A549 (cell line): ENCODE results near the gene BCL2L12. TPM values are rescaled to one million over a fixed set of nuclear protein-coding genes. Genes with fewer than 3 reads are reported as not detected.
A peak's percentile ranks its signal among the peaks of the same experiment; 100 is the strongest.

Experiments
- ATAC-seq, 2 experiments: fragments of 200-7000 bp in 1 of 2; fragments of >200 bp in 1 of 2; cut with Nextera tagmentation in 1 of 2; cut with Tn5 transposase in 1 of 2; 3 replicates each; pipeline versions ENCODE4 v1.8.0 to v1.9.1; 2018 to 2020; ENCODE audit warnings: mild to moderate bottlenecking in 1 of 2, moderate library complexity in 1 of 2
- CTCF ChIA-PET: fragments of 300-600 bp; sonication (Branson Sonifier 250); formaldehyde crosslinking; extraction: SDS; loops from one replicate; lab custom pipeline; 2021; ENCODE audit warnings: antibody characterized with exemption, inconsistent platforms; lab: Yijun Ruan, JAX
- POLR2A ChIA-PET: fragments of 350-600 bp; formaldehyde crosslinking; extraction: SDS; loops from one replicate; lab custom pipeline; 2021; ENCODE audit warnings: antibody characterized with exemption, inconsistent platforms; lab: Yijun Ruan, JAX
- DNase-seq, 2 experiments: peaks; one replicate each; pipeline versions ENCODE4 v3.0.0 to v3.0.0-alpha.2; 2011 to 2016; ENCODE audit warnings: low read depth in 1 of 2, low spot score in 1 of 2
- FAIRE-seq: peaks from 2 replicates; lab custom pipeline; 2011; peaks lifted over from hg19 to GRCh38; lab: Jason Lieb, UNC
- H3K27ac ChIP-seq, 2 experiments: fragments of >200 bp; sonication (Bioruptor Twin); formaldehyde crosslinking; 3 replicates each; pipeline ENCODE4 v1.5.1; 2016 to 2017
- H3K4me1 ChIP-seq: fragments of >200 bp; sonication (Bioruptor Twin); formaldehyde crosslinking; 3 replicates; pipeline ENCODE4 v1.6.1; 2016
- H3K4me2 ChIP-seq: fragments of >200 bp; sonication (Bioruptor Twin); formaldehyde crosslinking; 3 replicates; pipeline ENCODE4 v1.6.1; 2016
- H3K4me3 ChIP-seq: fragments of >200 bp; sonication (Bioruptor Twin); formaldehyde crosslinking; 3 replicates; pipeline ENCODE4 v1.5.1; 2016
- H3K9me3 ChIP-seq: fragments of >200 bp; sonication (Bioruptor Twin); formaldehyde crosslinking; 3 replicates; pipeline ENCODE4 v1.6.1; 2016
- CBX2 ChIP-seq: fragments of 200-600 bp; sonication (generic); IDR thresholded peaks from 2 replicates; pipeline ENCODE4 v1.6.1; 2016; ENCODE audit warnings: low read depth, mild to moderate bottlenecking, borderline replicate concordance
- CHD2 ChIP-seq: fragments of 150-350 bp; IDR thresholded peaks from 2 replicates; pipeline ENCODE4 v1.6.1; 2014; ENCODE audit warnings: low read length; ENCODE audit not compliant: partially characterized antibody
- EHF ChIP-seq: fragments of 250-450 bp; sonication (Bioruptor Pico); IDR thresholded peaks from 2 replicates; pipeline ENCODE4 v1.5.0; 2020; ENCODE audit warnings: mild to moderate bottlenecking
- EP300 ChIP-seq, 2 experiments: fragments of >200 bp; sonication (Bioruptor Twin); formaldehyde crosslinking; IDR thresholded peaks; 2 replicates in 1 of 2; 3 replicates in 1 of 2; pipeline ENCODE4 v1.6.1; 2016 to 2017
- ESRRA ChIP-seq: fragments of 150-350 bp; IDR thresholded peaks from 2 replicates; pipeline ENCODE4 v1.6.1; 2014; ENCODE audit warnings: mild to moderate bottlenecking, low read length, borderline replicate concordance
- FOSL2 ChIP-seq, 2 experiments: fragments of 450-650 bp in 1 of 2; fragments of >200 bp in 1 of 2; sonication (Bioruptor Twin) in 1 of 2; formaldehyde crosslinking; IDR thresholded peaks; 2 replicates each; pipeline versions ENCODE4 v1.5.0 to v1.6.1; 2016 to 2020; ENCODE audit warnings: mild to moderate bottlenecking in 1 of 2, moderate library complexity in 1 of 2
- GATA3 ChIP-seq: IDR thresholded peaks from 2 replicates; pipeline ENCODE4 v1.6.1; 2012; ENCODE audit warnings: borderline replicate concordance
- HDAC2 ChIP-seq: fragments of 200-600 bp; sonication (generic); IDR thresholded peaks from 2 replicates; pipeline ENCODE4 v1.6.1; 2016
- HES2 ChIP-seq: fragments of >200 bp; sonication (Bioruptor Twin); formaldehyde crosslinking; IDR thresholded peaks from 2 replicates; pipeline ENCODE4 v1.6.1; 2016
- HOXA7 ChIP-seq: fragments of 250-450 bp; sonication (Bioruptor Pico); IDR thresholded peaks from 2 replicates; pipeline ENCODE4 v1.5.0; 2020; ENCODE audit warnings: mild to moderate bottlenecking, moderate library complexity
- HOXB5 ChIP-seq: fragments of 250-450 bp; sonication (Bioruptor Pico); IDR thresholded peaks from 2 replicates; pipeline ENCODE4 v1.5.0; 2020; ENCODE audit warnings: mild to moderate bottlenecking, moderate library complexity
- JUN ChIP-seq, 2 experiments: fragments of >200 bp; sonication (Bioruptor Twin); formaldehyde crosslinking; IDR thresholded peaks; 2 replicates in 1 of 2; 3 replicates in 1 of 2; pipeline ENCODE4 v1.6.1; 2016 to 2017
- JUNB ChIP-seq: fragments of >200 bp; sonication (Bioruptor Twin); formaldehyde crosslinking; IDR thresholded peaks from 2 replicates; pipeline ENCODE4 v1.6.1; 2016
- KDM5A ChIP-seq: fragments of 200-600 bp; sonication (generic); IDR thresholded peaks from 2 replicates; pipeline ENCODE4 v1.6.1; 2016; ENCODE audit warnings: antibody characterized with exemption, mild to moderate bottlenecking
- MAFK ChIP-seq: fragments of 450-650 bp; IDR thresholded peaks from 2 replicates; pipeline ENCODE4 v1.6.1; 2014; ENCODE audit not compliant: partially characterized antibody
- MYC ChIP-seq: IDR thresholded peaks from 2 replicates; pipeline ENCODE4 v1.6.1; 2012; ENCODE audit warnings: mild to moderate bottlenecking, inconsistent platforms, low read length, improper control_type of control experiment, borderline replicate concordance
- NFE2L2 ChIP-seq: fragments of 150-350 bp; conservative IDR thresholded peaks from 2 replicates; pipeline ENCODE4 v1.6.1; 2014; ENCODE audit warnings: low read length
- NPAS2 ChIP-seq: fragments of 250-450 bp; sonication (Bioruptor Pico); IDR thresholded peaks from 2 replicates; pipeline ENCODE4 v1.8.0; 2022; ENCODE audit warnings: mild to moderate bottlenecking, moderate library complexity, borderline replicate concordance
- RAD21 ChIP-seq, 2 experiments: fragments of >200 bp in 1 of 2; sonication (Bioruptor Twin) in 1 of 2; formaldehyde crosslinking in 1 of 2; IDR thresholded peaks in 1 of 2; conservative IDR thresholded peaks in 1 of 2; 2 replicates in 1 of 2; 3 replicates in 1 of 2; pipeline ENCODE4 v1.6.1; 2012 to 2018; ENCODE audit warnings: inconsistent platforms in 1 of 2
- RCOR1 ChIP-seq: fragments of 150-350 bp; IDR thresholded peaks from 2 replicates; pipeline ENCODE4 v1.6.1; 2014; ENCODE audit warnings: antibody characterized with exemption, low read length, low read depth
- RFX5 ChIP-seq: fragments of 450-650 bp; IDR thresholded peaks from 2 replicates; pipeline ENCODE4 v1.7.1; 2014; ENCODE audit warnings: antibody characterized with exemption, mild to moderate bottlenecking, moderate library complexity
- RNF2 ChIP-seq: fragments of 200-600 bp; sonication (generic); IDR thresholded peaks from 2 replicates; pipeline ENCODE4 v1.6.1; 2016; ENCODE audit warnings: low read depth, mild to moderate bottlenecking, antibody characterized with exemption, moderate library complexity, borderline replicate concordance
- SMC3 ChIP-seq: fragments of >200 bp; sonication (Bioruptor Twin); formaldehyde crosslinking; IDR thresholded peaks from 3 replicates; pipeline ENCODE4 v1.6.1; 2018; ENCODE audit warnings: inconsistent platforms
- SREBF2 ChIP-seq: fragments of 450-650 bp; IDR thresholded peaks from 2 replicates; pipeline ENCODE4 v1.6.1; 2014; ENCODE audit warnings: mild to moderate bottlenecking, moderate library complexity
- TFCP2L1 ChIP-seq: fragments of 250-450 bp; sonication (Bioruptor Pico); IDR thresholded peaks from 2 replicates; pipeline ENCODE4 v1.5.0; 2021; ENCODE audit warnings: mild to moderate bottlenecking
- ZC3H11A ChIP-seq: fragments of 450-650 bp; IDR thresholded peaks from 2 replicates; pipeline ENCODE4 v1.6.1; 2014; ENCODE audit warnings: antibody characterized with exemption, mild to moderate bottlenecking
- ZFP36 ChIP-seq: fragments of 450-650 bp; IDR thresholded peaks from 2 replicates; pipeline ENCODE4 v1.6.1; 2014; ENCODE audit warnings: borderline replicate concordance; ENCODE audit not compliant: partially characterized antibody
- ZNF302 ChIP-seq: fragments of 250-450 bp; sonication (Bioruptor Pico); IDR thresholded peaks from 2 replicates; pipeline ENCODE4 v1.9.0; 2021; ENCODE audit warnings: inconsistent platforms, mild to moderate bottlenecking, moderate library complexity
- ZSCAN20 ChIP-seq: fragments of 250-450 bp; sonication (Bioruptor Pico); IDR thresholded peaks from 2 replicates; pipeline ENCODE4 v1.8.0; 2022; ENCODE audit warnings: mild to moderate bottlenecking, moderate library complexity
- WGBS: methylation state at CpG from one replicate; pipeline ENCODE4 v1.1.6; 2017; ENCODE audit errors: missing lambda C conversion rate; 5-methylcytosine and 5-hydroxymethylcytosine counted together
- polyA plus RNA-seq, 4 experiments: library from polyadenylated mRNA; depleted of rRNA in 3 of 4; stranded (reverse); fragments of >200 nt; fragmentation: RNase III in 1 of 4; extraction: RNeasy Plus Mini Kit Qiagen cat#74134 plus additional on column Dnase treatment in 1 of 4; gene quantifications; 2 replicates in 3 of 4; 3 replicates in 1 of 4; pipeline ENCODE4 v1.2.3, GENCODE V29; 2011 to 2017
- TF ChIP-seq, protein P1 (sequence below): IDR thresholded peaks from 2 replicates; pipeline ENCODE4 v1.6.1; 2012
- TF ChIP-seq, protein P2 (sequence below): fragments of >200 bp; sonication (Bioruptor Twin); formaldehyde crosslinking; IDR thresholded peaks from 3 replicates; pipeline ENCODE4 v1.6.1; 2016
- TF ChIP-seq, protein P3 (sequence below): fragments of 150-350 bp; IDR thresholded peaks from 2 replicates; pipeline ENCODE4 v1.6.1; 2014; ENCODE audit warnings: low read depth, mild to moderate bottlenecking, low read length
- TF ChIP-seq, protein P4 (sequence below): fragments of 200-600 bp; sonication (generic); IDR thresholded peaks from 2 replicates; pipeline ENCODE4 v1.6.1; 2016; ENCODE audit warnings: antibody characterized with exemption, mild to moderate bottlenecking, moderate library complexity
- TF ChIP-seq, protein P5 (sequence below): fragments of 250-450 bp; sonication (Bioruptor Pico); IDR thresholded peaks from 2 replicates; pipeline ENCODE4 v1.5.0; 2020; ENCODE audit warnings: low read depth, mild to moderate bottlenecking, moderate library complexity

Gene BCL2L12
- polyA plus RNA-seq, 2 of the 4 experiments (the other 2 are of a cell fraction) = 26.6 to 53.0 TPM

GRCh38 chr19:49676136-49676783, 10.5 kb downstream of the BCL2L12 start:
- H3K4me2 ChIP-seq = peak overlapping the region; percentile 79
- no peak for TF ChIP-seq SMC3
- TF ChIP-seq RNF2 = no peak
- TF ChIP-seq, protein P1, sequence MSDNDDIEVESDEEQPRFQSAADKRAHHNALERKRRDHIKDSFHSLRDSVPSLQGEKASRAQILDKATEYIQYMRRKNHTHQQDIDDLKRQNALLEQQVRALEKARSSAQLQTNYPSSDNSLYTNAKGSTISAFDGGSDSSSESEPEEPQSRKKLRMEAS = peak; percentile 47
- no peak for TF ChIP-seq EHF
- TF ChIP-seq, protein P2, sequence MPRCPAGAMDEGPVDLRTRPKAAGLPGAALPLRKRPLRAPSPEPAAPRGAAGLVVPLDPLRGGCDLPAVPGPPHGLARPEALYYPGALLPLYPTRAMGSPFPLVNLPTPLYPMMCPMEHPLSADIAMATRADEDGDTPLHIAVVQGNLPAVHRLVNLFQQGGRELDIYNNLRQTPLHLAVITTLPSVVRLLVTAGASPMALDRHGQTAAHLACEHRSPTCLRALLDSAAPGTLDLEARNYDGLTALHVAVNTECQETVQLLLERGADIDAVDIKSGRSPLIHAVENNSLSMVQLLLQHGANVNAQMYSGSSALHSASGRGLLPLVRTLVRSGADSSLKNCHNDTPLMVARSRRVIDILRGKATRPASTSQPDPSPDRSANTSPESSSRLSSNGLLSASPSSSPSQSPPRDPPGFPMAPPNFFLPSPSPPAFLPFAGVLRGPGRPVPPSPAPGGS = 0 out of 3 replicates have a peak, but pooled peaks have one; percentile 27
- TF ChIP-seq JUNB = no peak
- TF ChIP-seq, protein P3, sequence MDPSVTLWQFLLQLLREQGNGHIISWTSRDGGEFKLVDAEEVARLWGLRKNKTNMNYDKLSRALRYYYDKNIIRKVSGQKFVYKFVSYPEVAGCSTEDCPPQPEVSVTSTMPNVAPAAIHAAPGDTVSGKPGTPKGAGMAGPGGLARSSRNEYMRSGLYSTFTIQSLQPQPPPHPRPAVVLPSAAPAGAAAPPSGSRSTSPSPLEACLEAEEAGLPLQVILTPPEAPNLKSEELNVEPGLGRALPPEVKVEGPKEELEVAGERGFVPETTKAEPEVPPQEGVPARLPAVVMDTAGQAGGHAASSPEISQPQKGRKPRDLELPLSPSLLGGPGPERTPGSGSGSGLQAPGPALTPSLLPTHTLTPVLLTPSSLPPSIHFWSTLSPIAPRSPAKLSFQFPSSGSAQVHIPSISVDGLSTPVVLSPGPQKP = no peak
- no peak for TF ChIP-seq HDAC2
- TF ChIP-seq ZC3H11A = no peak
- no peak for TF ChIP-seq EP300 (IDR thresholded peaks at IDR 0.05)
- TF ChIP-seq RAD21 (conservative IDR thresholded peaks at IDR 0.05 in 1 of 2, IDR thresholded peaks at IDR 0.05 in 1 of 2) = no peak
- peak; percentile 58; the same call in 1 of the 2 replicates for TF ChIP-seq RCOR1
- TF ChIP-seq HOXB5 (CRISPR knock-in tag) = no peak
- TF ChIP-seq, protein P4, sequence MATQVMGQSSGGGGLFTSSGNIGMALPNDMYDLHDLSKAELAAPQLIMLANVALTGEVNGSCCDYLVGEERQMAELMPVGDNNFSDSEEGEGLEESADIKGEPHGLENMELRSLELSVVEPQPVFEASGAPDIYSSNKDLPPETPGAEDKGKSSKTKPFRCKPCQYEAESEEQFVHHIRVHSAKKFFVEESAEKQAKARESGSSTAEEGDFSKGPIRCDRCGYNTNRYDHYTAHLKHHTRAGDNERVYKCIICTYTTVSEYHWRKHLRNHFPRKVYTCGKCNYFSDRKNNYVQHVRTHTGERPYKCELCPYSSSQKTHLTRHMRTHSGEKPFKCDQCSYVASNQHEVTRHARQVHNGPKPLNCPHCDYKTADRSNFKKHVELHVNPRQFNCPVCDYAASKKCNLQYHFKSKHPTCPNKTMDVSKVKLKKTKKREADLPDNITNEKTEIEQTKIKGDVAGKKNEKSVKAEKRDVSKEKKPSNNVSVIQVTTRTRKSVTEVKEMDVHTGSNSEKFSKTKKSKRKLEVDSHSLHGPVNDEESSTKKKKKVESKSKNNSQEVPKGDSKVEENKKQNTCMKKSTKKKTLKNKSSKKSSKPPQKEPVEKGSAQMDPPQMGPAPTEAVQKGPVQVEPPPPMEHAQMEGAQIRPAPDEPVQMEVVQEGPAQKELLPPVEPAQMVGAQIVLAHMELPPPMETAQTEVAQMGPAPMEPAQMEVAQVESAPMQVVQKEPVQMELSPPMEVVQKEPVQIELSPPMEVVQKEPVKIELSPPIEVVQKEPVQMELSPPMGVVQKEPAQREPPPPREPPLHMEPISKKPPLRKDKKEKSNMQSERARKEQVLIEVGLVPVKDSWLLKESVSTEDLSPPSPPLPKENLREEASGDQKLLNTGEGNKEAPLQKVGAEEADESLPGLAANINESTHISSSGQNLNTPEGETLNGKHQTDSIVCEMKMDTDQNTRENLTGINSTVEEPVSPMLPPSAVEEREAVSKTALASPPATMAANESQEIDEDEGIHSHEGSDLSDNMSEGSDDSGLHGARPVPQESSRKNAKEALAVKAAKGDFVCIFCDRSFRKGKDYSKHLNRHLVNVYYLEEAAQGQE = no peak
- TF ChIP-seq CBX2 = no peak
- no peak for TF ChIP-seq ESRRA
- TF ChIP-seq KDM5A = no peak
- no peak for TF ChIP-seq FOSL2 (IDR thresholded peaks at IDR 0.05)
- TF ChIP-seq FOSL2 (CRISPR knock-in tag; IDR thresholded peaks at IDR 0.05) = peak; percentile 79
- TF ChIP-seq ZFP36 = peak; percentile 100
- TF ChIP-seq, protein P5, sequence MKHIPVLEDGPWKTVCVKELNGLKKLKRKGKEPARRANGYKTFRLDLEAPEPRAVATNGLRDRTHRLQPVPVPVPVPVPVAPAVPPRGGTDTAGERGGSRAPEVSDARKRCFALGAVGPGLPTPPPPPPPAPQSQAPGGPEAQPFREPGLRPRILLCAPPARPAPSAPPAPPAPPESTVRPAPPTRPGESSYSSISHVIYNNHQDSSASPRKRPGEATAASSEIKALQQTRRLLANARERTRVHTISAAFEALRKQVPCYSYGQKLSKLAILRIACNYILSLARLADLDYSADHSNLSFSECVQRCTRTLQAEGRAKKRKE (CRISPR knock-in tag) = no peak
- TF ChIP-seq NFE2L2 = no peak
- peak; percentile 66 to 84; a peak in 3 of 5 replicates for TF ChIP-seq JUN (IDR thresholded peaks at IDR 0.05)
- TF ChIP-seq CHD2 = no peak
- peak; percentile 86 for TF ChIP-seq GATA3
- TF ChIP-seq TFCP2L1 (CRISPR knock-in tag) = no peak
- 0 out of 2 replicates have a peak, but pooled peaks have one; percentile 16 for TF ChIP-seq MYC
- no peak for TF ChIP-seq ZSCAN20 (CRISPR knock-in tag)
- TF ChIP-seq ZNF302 (CRISPR knock-in tag) = no peak
- TF ChIP-seq SREBF2 = no peak
- TF ChIP-seq HOXA7 (CRISPR knock-in tag) = no peak
- no peak for TF ChIP-seq HES2
- TF ChIP-seq NPAS2 = no peak
- TF ChIP-seq MAFK = peak; percentile 76
- no peak for TF ChIP-seq RFX5

More at GRCh38 chr19:49676136-49676783, 10.5 kb downstream of the BCL2L12 start:
- WGBS = under 1% methylated on average over 27 of the region's 27 CpGs
- ChIA-PET POLR2A (interaction anchor here (0.5 to 3.5 kb wide), 31 partner anchors 9 to 1048 kb away, joined by 3 to 48 read pairs (median 4); partner anchors contain the start of genes AKT1S1, ALDH16A1, AP2A1 and BCL2L12), CTCF (interaction anchor here (0.6 to 16.7 kb wide), 14 partner anchors 8 to 173 kb away, joined by 3 to 326 read pairs (median 4); partner anchors contain the start of genes BCL2L12, IRF3 and RRAS)
- peaks cover 41% of the 10 kb centered on the region for H3K4me1 ChIP-seq
- H3K27ac ChIP-seq = peak overlapping the region; percentile 97 to 99
- FAIRE-seq (peak; percentile 99), ATAC-seq (peak; percentile 19 to 42), DNase-seq (peak; percentile 91 to 99)
- peak overlapping the region; percentile 51 for H3K4me3 ChIP-seq
- no peaks in the 10 kb centered on the region for H3K9me3 ChIP-seq
